Psoas muscle (tissue), 8 donors: ENCODE measurements around the gene BANK1. TPM values are rescaled to one million over a fixed set of nuclear protein-coding genes. Genes with fewer than 3 reads are reported as not detected.
A peak's percentile ranks its signal among the peaks of the same experiment; 100 is the strongest.

Source experiments
- ATAC-seq, 4 donors: fragments of 200-7000 bp; cut with Tn5 transposase; one replicate each; pipeline ENCODE4 v1.9.1; 2020; ENCODE audit warnings: moderate library complexity in 3 of 4, mild to moderate bottlenecking in 2 of 4
- DNase-seq, 2 donors: peaks; one replicate each; pipeline ENCODE4 v3.0.0-alpha.2; 2020
- H3K27ac ChIP-seq: fragments of 200-600 bp; one replicate; pipeline ENCODE4 v1.8.0; 2022
- H3K27me3 ChIP-seq, 3 donors: fragments of 200-600 bp in 1 of 3; one replicate each; pipeline versions ENCODE4 v1.6.1 to v1.8.0; 2013 to 2022; ENCODE audit warnings: low read length in 2 of 3, mild to moderate bottlenecking in 2 of 3, moderate library complexity in 1 of 3; ENCODE audit not compliant: insufficient read depth in 3 of 3
- H3K36me3 ChIP-seq, 2 donors: fragments of 200-600 bp in 1 of 2; one replicate each; pipeline versions ENCODE4 v1.6.1 to v1.8.0; 2013 to 2022; ENCODE audit warnings: low read depth in 1 of 2, mild to moderate bottlenecking in 1 of 2, moderate library complexity in 1 of 2; ENCODE audit not compliant: insufficient read depth in 1 of 2
- H3K4me1 ChIP-seq: fragments of 200-600 bp; one replicate; pipeline ENCODE4 v1.8.0; 2022
- H3K4me3 ChIP-seq: fragments of 200-600 bp; one replicate; pipeline ENCODE4 v1.8.0; 2022; ENCODE audit warnings: mild to moderate bottlenecking
- H3K9me3 ChIP-seq: fragments of 200-600 bp; one replicate; pipeline ENCODE4 v1.8.0; 2022
- CTCF ChIP-seq: fragments of 200-600 bp; IDR thresholded peaks from one replicate; pipeline ENCODE4 v1.8.0; 2022; ENCODE audit warnings: antibody characterized with exemption
- WGBS, 3 donors: extraction: QIAGEN DNeasy Blood & Tissue Kit; methylation state at CpG; one replicate each; pipeline versions ENCODE4 v1.1.6 to v1.1.7; 2013; 5-methylcytosine and 5-hydroxymethylcytosine counted together
- intact Hi-C, 2 donors: fragments of 100-400 bp; cut with DNase I; formaldehyde crosslinking; loops; one replicate each; pipeline versions ENCODE4 v1.11.0 to v1.14.2; 2022
- long read RNA-seq, 2 donors: library from polyadenylated mRNA; unstranded; transcript quantifications; one replicate each; pipeline ENCODE4 v2.0.0, GENCODE V29; 2021
- polyA plus RNA-seq, 3 donors: library from polyadenylated mRNA; stranded (reverse); fragments of 200-250 nt; gene quantifications; one replicate each; pipeline ENCODE4 v1.2.3, GENCODE V29; 2013
- total RNA-seq, 4 donors: library from RNA; stranded (reverse); fragmentation: NEBNext Ultra II Directional in 2 of 4; extraction: Animal tissue kit (Norgen Biotek cat#: 25700) in 2 of 4; gene quantifications; one replicate each; pipeline versions ENCODE4 v1.2.1 to v1.2.4, GENCODE V29; 2021 to 2023
- donor health status: healthy with polysubstance abuse.
- donor health status: DM: no; HTN: no; CAD: no; lungs with moderate emphysema.
- donor health status: Bipolar disorder and iron deficiency.
- donor health status: healthy.
- donor health status: DM: yes; HTN: yes; CAD: no.
- donor health status: DM: no; HTN: no; CAD: no.
- donor health status: DM: no; HTN: no; CAD: no.
- donor health status: DM: yes; HTN: yes; CAD: no.

The BANK1 gene, protein sequence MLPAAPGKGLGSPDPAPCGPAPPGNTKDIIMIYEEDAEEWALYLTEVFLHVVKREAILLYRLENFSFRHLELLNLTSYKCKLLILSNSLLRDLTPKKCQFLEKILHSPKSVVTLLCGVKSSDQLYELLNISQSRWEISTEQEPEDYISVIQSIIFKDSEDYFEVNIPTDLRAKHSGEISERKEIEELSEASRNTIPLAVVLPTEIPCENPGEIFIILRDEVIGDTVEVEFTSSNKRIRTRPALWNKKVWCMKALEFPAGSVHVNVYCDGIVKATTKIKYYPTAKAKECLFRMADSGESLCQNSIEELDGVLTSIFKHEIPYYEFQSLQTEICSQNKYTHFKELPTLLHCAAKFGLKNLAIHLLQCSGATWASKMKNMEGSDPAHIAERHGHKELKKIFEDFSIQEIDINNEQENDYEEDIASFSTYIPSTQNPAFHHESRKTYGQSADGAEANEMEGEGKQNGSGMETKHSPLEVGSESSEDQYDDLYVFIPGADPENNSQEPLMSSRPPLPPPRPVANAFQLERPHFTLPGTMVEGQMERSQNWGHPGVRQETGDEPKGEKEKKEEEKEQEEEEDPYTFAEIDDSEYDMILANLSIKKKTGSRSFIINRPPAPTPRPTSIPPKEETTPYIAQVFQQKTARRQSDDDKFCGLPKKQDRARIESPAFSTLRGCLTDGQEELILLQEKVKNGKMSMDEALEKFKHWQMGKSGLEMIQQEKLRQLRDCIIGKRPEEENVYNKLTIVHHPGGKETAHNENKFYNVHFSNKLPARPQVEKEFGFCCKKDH
- total RNA-seq (under 1 TPM; 0.07 to 0.55 (median 0.40) TPM), polyA plus RNA-seq (under 1 TPM; 0.13 to 0.17 (median 0.16) TPM)
- long read RNA-seq, donor 1 = 0 reads
- long read RNA-seq, donor 2 = 0 reads

GRCh38 chr4:101790521-101791181 lies at the start of gene BANK1:
Gene BANK1 (plus strand): TSS chr4:101790730. CDS start chr4:101790881, 151 bp downstream.
- H3K36me3 ChIP-seq = no peaks in the 10 kb centered on the region
- intact Hi-C loops = no loop called here

DNA sequence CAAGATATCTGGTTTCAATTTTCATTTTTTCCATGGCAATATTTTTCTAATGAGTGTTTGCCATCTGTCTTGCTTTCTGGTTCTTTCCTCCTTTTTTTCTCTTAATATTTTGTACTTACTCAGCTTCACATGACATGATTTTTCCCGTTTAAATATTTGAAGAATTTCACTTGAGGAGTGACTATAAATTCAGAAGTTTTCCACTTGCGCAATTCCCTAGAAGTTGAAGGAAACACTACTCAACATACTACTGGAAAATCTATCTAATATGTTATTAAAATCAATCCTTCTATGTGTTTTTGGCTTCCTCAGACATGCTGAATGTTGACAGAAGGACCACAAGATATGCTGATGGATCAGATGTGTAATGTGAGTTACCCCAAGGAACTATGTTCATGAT lies 36.8 kb upstream of the BANK1 start:
- no peaks in the 10 kb centered on the region for H3K9me3 ChIP-seq
- intact Hi-C loops = no loop called here
- WGBS, 3 donors = 58 to 65% (median 59%) methylated on average over 2 of the region's 2 CpGs
- H3K27ac ChIP-seq = no peak overlapping the region
- no peaks in the 10 kb centered on the region for H3K36me3 ChIP-seq
- DNase-seq (no peak), ATAC-seq (no peak)
- H3K27me3 ChIP-seq = no peaks in the 10 kb centered on the region
- H3K4me3 ChIP-seq = no peak overlapping the region
- TF ChIP-seq CTCF = no peak
- H3K4me1 ChIP-seq = no peaks in the 10 kb centered on the region

More at GRCh38 chr4:101790521-101791181, at the start of gene BANK1:
- DNase-seq = peak; percentile 30 to 58
- peak in 2 of 4 donors; percentile 22 to 30 for ATAC-seq
- peaks cover 0 to 16% (median 0%) of the 10 kb centered on the region in 3 donors for H3K27me3 ChIP-seq
- H3K4me3 ChIP-seq = peak within 1 kb of the TSS; percentile 67
- 8 to 9% (median 8%) methylated on average over 40 to 44 of the region's 44 CpGs for WGBS, 3 donors
- no peaks in the 10 kb centered on the region for H3K4me1 ChIP-seq
- no peak for TF ChIP-seq CTCF
- peaks cover 5% of the 10 kb centered on the region for H3K9me3 ChIP-seq
- no peak within 1 kb of the TSS for H3K27ac ChIP-seq

DNA sequence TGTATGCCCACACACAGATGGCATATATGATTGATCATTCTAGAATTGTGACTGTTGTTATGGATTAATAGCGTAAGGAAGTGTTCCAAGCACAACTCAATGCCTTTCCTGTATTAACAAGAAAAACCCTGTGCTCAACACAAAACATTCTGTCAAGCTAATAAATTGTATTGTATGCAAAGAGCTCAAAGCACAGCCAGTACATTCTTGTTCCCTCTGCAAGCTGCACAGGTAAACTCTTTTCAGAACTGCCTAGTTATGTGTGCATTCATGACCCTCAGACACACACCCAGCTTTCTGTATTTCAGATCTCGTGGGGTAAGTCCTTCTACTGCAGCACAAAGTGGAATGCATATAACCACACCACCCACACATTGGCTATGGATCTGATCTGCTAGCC lies 34.3 kb upstream of the BANK1 start:
- 36 to 61% (median 36%) methylated on average over 2 of the region's 2 CpGs for WGBS, 3 donors
- ATAC-seq (no peak), DNase-seq (no peak)
- TF ChIP-seq CTCF = no peak
- Histone ChIP-seq H3K27me3 (no peaks in the 10 kb centered on the region), H3K4me3 (no peak overlapping the region), H3K4me1 (no peaks in the 10 kb centered on the region), H3K9me3 (no peaks in the 10 kb centered on the region), H3K36me3 (no peaks in the 10 kb centered on the region), H3K27ac (no peak overlapping the region)
- intact Hi-C loops = no loop called here

DNA sequence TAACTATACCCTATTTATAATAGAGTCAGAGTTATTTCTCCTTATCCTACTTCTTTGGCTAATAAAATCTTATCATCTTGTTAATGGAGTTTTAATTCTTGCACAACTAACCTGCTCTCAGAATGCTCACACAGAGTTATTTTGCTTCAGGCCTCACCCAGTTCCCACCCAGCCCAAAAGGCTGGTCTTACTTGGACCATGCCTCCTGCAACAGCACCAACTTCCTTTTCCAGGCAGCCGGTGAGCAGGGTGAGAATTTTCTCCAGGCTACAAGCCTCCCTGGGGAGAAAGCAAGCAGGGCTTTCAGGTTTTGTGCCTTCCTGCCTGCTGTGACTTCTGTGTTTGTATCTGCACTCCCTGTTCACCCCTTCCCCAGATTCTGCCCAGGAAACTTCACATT lies 29.1 kb upstream of the BANK1 start:
- H3K27ac ChIP-seq = no peak overlapping the region
- WGBS, 3 donors = 29 to 50% (median 40%) methylated on average over 1 of the region's 1 CpG
- no peak for DNase-seq
- H3K4me3 ChIP-seq = no peak overlapping the region
- intact Hi-C loops = no loop called here
- TF ChIP-seq CTCF = no peak
- ATAC-seq = no peak
- no peaks in the 10 kb centered on the region for H3K27me3 ChIP-seq
- H3K4me1 ChIP-seq = no peaks in the 10 kb centered on the region
- peaks cover 13% of the 10 kb centered on the region for H3K9me3 ChIP-seq
- no peaks in the 10 kb centered on the region for H3K36me3 ChIP-seq
